Measurements from ENCODE around the gene KANSL1.
A peak's percentile ranks its signal among the peaks of the same experiment; 100 is the strongest.
"Not testable (repeated sequence)": the region's sequence is repeated elsewhere in the genome, so short reads cannot be mapped to it uniquely, and the experiment has no call there.

Gene KANSL1

DNA sequence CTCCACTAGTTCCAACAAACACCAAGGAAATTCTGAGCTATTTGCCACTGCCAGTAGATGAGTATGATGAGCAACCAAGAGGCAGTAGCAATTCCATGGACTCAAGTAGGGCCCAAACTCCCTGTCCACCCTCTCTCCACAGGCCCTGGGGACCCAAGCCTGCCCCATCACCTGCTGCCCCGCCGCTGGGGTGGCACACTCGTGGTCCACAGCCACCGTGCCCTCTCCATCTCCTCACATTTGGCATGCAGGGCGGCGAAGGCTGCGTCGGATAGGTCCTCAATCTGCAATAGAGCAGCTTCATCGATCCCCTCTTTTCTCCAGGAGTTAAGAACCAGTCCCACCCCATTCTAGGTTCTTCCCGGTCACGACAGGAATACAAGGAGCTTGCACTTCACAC, 160.3 kb downstream of the KANSL1 start:
- no peak for DNase-seq

DNA sequence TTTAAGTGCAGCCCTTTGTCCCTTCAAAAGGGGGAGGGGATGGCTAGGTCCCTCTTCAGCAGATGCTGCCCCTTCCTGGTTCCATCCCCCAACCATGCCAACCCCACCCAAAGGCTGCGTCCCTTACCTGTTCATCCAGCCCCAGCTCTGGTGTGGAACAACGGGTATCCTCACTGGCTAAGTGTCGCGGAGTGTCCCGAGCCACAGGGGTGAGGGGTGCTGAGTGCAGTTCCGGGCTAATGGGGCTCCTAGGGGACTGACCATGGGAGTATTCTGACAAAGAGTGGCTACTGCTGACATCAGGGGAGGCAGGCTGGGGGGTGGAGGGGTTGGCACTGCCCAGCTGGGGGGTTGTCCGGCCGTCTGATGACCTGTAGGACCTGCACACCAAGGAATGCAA, 161.3 kb downstream of the KANSL1 start:
- no peak for DNase-seq

DNA sequence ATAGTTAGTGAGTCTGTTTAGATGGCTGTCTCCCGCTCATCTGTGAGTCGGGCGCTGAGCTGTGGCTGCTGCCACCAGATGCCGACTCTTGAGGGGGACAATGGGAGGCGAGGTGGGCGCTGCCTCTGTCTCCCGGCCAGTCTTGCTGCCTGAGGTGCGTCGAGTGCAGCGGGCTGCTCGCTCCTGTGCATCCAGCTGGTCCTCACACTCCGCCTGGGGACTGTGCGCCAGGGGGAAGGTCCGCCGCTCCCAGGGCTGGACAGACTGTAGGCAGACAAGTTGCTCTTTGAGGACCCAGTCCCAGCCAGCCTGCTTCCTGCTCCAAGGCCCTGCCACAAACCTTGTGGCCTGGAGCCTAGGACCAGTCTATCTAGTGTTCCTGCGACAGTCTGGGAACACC, 161.8 kb downstream of the KANSL1 start:
- no peak for DNase-seq

DNA sequence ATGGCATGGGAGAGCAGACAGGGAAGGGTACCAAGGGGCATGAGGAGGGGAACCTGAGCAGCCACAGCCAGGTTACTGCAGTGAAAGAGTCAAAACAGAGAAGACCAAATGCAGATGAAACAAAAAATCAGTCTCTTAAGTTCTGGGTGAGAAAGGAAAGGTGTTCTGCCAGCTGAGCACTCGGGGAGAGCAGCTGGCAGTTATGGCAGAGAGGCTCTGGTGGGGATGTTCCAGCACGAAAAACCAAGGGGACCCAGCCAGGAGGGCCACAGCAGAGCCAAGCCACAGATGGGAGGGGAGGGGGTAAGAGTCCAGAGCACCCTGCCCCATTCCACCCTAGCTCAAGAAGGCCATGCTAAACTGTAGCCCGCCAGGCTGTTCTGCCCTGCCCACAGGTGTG, 162.5 kb downstream of the KANSL1 start:
- DNase-seq, result no peak

DNA sequence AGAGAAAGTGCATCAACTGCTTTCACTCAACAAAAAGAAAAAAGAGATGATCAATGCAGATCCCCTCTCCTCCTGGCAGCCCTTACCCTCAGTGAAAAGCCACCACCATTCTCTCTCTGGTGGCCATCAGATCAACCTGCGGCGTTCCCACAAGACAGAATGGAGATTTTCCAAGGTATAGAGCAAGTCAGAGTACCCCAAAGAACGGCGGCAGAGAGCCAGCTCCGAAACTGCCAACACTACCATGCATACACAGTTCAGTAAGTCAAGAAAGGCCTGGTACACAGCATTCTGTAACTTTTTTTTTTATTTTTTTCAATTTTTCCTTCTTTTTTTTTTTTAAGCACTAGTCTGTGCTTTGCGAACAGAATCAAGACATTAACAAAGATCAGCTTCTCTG, 163.6 kb downstream of the KANSL1 start:
- no peak for DNase-seq

DNA sequence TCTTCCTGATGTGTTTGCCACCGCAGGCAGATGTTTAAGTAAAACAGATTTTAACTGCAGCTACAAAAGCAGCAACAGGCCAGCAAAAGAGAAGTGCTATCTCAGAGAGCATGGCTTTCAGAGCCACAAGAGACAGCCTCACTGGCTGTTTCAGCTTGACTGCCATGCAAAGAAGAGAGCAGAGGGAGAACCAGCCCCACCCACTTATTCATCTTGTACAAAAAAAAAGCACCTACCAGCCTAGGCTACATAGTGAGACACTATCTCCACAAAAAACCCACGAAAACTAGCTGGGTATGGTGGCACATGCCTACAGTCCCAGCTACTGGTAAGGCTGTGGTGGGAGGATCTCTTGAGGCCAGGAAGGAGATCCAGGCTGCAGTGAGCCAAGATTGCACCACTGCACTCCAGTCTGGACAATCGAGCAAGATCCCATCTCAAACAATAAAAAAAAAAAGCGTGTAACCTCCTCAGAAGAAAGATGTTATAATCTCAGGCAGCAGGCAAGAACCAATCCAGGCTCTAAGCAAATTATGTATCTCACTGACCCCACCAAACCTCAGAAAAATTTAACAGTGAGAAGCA, 164.2 kb downstream of the KANSL1 start:
- DNase-seq, result peak; percentile 30

DNA sequence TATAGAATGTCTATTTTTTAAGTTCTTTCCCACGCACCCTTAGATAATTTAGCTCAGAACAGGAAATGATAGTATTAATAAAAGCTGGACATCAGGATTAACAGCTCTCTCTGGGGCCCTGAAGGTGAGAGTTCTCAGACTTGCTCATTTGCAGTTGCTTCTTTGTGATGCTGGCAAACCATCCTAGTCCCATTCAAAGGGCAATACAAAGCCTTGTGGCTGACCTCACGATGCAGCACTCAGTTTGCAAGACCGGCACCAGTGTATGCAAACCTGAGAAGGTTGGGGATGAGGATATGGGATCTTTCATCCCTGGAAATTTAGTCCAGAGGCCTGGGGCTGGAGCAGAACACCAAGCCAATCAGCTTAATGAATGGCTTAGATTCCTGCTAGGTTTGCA, 164.9 kb downstream of the KANSL1 start:
- no peak for DNase-seq

DNA sequence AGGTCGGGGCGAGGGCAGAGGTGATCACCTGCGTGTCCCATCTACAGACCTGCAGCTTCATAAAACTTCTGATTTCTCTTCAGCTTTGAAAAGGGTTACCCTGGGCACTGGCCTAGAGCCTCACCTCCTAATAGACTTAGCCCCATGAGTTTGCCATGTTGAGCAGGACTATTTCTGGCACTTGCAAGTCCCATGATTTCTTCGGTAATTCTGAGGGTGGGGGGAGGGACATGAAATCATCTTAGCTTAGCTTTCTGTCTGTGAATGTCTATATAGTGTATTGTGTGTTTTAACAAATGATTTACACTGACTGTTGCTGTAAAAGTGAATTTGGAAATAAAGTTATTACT, 165.3 kb downstream of the KANSL1 start:
- no peak for DNase-seq

DNA sequence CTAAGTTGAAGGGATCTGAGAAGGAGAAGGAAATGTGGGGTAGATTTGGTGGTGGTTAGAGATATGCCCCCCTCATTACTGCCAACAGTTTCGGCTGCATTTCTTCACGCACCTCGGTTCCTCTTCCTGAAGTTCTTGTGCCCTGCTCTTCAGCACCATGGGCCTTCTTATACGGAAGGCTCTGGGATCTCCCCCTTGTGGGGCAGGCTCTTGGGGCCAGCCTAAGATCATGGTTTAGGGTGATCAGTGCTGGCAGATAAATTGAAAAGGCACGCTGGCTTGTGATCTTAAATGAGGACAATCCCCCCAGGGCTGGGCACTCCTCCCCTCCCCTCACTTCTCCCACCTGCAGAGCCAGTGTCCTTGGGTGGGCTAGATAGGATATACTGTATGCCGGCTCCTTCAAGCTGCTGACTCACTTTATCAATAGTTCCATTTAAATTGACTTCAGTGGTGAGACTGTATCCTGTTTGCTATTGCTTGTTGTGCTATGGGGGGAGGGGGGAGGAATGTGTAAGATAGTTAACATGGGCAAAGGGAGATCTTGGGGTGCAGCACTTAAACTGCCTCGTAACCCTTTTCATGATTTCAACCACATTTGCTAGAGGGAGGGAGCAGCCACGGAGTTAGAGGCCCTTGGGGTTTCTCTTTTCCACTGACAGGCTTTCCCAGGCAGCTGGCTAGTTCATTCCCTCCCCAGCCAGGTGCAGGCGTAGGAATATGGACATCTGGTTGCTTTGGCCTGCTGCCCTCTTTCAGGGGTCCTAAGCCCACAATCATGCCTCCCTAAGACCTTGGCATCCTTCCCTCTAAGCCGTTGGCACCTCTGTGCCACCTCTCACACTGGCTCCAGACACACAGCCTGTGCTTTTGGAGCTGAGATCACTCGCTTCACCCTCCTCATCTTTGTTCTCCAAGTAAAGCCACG, 165.9 kb downstream of the KANSL1 start:
- DNase-seq, result peak; percentile 63

DNA sequence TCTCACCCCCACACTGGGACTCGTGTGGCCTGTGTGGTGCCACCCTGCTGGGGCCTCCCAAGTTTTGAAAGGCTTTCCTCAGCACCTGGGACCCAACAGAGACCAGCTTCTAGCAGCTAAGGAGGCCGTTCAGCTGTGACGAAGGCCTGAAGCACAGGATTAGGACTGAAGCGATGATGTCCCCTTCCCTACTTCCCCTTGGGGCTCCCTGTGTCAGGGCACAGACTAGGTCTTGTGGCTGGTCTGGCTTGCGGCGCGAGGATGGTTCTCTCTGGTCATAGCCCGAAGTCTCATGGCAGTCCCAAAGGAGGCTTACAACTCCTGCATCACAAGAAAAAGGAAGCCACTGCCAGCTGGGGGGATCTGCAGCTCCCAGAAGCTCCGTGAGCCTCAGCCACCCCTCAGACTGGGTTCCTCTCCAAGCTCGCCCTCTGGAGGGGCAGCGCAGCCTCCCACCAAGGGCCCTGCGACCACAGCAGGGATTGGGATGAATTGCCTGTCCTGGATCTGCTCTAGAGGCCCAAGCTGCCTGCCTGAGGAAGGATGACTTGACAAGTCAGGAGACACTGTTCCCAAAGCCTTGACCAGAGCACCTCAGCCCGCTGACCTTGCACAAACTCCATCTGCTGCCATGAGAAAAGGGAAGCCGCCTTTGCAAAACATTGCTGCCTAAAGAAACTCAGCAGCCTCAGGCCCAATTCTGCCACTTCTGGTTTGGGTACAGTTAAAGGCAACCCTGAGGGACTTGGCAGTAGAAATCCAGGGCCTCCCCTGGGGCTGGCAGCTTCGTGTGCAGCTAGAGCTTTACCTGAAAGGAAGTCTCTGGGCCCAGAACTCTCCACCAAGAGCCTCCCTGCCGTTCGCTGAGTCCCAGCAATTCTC, 166.8 kb downstream of the KANSL1 start:
- peak; percentile 71 for DNase-seq

DNA sequence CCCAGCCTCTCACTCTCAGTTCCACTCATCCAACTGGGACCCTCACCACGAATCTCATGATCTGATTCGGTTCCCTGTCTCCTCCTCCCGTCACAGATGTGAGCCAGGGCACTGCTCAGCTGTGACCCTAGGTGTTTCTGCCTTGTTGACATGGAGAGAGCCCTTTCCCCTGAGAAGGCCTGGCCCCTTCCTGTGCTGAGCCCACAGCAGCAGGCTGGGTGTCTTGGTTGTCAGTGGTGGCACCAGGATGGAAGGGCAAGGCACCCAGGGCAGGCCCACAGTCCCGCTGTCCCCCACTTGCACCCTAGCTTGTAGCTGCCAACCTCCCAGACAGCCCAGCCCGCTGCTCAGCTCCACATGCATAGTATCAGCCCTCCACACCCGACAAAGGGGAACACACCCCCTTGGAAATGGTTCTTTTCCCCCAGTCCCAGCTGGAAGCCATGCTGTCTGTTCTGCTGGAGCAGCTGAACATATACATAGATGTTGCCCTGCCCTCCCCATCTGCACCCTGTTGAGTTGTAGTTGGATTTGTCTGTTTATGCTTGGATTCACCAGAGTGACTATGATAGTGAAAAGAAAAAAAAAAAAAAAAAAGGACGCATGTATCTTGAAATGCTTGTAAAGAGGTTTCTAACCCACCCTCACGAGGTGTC, 167.6 kb downstream of the KANSL1 start:
- DNase-seq, result no peak

DNA sequence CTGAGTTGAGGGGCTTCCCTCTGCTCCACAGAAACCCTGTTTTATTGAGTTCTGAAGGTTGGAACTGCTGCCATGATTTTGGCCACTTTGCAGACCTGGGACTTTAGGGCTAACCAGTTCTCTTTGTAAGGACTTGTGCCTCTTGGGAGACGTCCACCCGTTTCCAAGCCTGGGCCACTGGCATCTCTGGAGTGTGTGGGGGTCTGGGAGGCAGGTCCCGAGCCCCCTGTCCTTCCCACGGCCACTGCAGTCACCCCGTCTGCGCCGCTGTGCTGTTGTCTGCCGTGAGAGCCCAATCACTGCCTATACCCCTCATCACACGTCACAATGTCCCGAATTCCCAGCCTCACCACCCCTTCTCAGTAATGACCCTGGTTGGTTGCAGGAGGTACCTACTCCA, 168.2 kb downstream of the KANSL1 start:
- DNase-seq, result no peak

DNA sequence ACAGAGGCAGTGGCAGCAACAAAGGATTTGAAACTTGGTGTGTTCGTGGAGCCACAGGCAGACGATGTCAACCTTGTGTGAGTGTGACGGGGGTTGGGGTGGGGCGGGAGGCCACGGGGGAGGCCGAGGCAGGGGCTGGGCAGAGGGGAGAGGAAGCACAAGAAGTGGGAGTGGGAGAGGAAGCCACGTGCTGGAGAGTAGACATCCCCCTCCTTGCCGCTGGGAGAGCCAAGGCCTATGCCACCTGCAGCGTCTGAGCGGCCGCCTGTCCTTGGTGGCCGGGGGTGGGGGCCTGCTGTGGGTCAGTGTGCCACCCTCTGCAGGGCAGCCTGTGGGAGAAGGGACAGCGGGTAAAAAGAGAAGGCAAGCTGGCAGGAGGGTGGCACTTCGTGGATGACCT, 168.6 kb downstream of the KANSL1 start:
- no peak for DNase-seq

DNA sequence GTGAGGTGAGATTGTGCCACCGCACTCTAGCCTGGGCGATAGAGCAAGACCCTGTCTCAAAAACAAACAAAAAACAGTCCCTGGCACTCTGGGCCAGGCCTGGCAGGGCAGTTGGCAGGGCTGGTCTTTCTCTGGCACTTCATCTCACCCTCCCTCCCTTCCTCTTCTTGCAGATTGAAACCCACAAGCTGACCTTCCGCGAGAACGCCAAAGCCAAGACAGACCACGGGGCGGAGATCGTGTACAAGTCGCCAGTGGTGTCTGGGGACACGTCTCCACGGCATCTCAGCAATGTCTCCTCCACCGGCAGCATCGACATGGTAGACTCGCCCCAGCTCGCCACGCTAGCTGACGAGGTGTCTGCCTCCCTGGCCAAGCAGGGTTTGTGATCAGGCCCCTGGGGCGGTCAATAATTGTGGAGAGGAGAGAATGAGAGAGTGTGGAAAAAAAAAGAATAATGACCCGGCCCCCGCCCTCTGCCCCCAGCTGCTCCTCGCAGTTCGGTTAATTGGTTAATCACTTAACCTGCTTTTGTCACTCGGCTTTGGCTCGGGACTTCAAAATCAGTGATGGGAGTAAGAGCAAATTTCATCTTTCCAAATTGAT, 169.3 kb downstream of the KANSL1 start:
- peak; percentile 7 for DNase-seq

DNA sequence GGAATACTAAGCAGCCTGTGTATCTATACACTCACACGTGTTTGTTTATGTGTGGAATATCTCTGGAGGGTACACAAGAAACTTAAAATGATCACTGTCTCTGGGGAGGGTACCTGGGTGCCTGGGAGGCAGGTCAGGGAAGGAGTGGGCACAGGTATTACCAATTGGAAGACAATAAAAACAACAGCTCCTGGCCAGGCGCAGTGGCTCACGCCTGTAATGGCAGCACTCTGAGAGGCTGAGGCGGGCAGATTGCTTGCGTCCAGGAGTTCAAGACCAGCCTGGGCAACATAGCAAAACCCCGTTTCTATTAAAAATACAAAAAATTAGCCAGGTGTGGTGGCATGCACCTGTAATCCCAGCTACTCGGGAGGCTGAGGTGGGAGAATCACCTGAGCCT, 169.9 kb downstream of the KANSL1 start:
- DNase-seq, result not testable (repeated sequence)

DNA sequence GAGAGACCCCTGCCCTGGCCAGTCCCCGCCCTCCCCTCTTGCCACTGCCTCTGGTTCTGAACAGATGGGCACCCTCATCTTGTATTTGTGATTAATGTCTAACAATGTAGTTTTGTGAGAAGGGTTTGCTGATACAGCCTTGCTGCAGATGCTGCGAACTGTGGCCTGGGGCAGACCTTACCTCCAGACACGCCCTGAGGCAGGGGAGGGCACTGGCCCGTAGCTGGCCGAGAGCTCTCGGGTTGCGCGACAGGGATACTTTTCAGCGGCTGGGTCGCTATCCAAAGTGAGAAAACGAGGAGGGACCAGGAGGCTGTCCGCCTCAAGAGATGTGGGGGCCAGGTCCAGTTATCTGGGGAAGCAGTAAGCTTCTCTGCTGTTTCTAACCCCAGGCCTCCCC, 172.2 kb downstream of the KANSL1 start:
- no peak for DNase-seq

DNA sequence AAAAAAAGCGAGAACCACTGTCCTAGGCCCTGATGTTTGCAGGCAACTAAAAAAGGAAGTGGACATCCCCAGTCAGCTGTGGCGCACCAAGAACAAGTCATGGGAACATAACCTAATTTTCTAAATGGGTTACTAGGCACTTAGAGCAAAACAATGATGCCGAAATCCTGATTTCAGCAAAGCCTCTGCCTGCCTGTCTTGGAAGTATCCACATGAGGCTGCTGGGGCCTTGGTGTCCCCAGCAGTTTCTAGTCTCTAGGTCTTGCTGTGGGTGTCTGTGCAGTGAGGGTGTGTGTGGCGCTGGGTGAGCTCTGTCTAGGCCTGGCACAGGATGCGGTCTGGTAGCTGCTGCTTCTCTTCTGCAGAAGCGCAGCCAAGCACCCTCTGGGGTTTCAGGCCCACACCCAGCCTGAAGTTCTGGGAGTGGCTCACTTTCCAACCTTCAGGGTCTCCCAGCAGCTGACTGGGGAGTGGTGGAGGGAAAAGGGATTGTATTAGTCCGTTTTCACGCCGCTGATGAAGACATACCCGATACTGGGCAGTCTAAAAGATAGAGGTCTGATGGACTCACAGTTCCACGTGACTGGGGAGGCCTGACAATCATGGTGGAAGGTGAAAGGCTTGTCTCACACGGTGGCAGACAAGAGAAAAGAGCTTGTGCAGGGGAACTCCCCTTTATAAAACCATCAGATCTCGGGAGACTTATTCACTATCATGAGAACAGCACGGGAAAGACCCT, 173.0 kb downstream of the KANSL1 start:
- DNase-seq, result peak; percentile 64

DNA sequence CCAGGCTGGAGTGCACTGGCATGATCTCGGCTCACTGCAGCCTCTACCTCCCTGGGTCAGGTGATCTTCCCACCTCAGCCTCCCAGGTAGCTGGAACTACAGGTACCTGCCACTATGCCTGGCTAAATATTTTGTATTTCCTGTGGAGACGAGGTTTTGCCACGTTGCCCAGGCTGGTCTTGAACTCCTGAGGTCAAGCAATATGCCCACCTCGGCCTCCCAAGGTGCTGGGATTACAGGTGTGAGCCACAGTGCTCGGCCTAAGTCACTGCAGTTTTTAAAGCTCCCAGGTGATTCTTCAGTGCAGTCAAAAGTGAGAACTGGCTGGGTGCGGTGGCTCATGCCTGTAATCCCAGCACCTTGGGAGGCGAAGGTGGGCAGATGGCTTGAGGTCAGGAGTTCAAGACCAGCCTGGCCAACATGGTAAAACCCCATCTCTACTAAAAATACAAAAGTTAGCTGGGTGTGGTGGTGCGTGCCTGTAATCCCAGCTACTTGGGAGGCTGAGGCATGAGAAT, 173.8 kb downstream of the KANSL1 start:
- DNase-seq, result not testable (repeated sequence)

DNA sequence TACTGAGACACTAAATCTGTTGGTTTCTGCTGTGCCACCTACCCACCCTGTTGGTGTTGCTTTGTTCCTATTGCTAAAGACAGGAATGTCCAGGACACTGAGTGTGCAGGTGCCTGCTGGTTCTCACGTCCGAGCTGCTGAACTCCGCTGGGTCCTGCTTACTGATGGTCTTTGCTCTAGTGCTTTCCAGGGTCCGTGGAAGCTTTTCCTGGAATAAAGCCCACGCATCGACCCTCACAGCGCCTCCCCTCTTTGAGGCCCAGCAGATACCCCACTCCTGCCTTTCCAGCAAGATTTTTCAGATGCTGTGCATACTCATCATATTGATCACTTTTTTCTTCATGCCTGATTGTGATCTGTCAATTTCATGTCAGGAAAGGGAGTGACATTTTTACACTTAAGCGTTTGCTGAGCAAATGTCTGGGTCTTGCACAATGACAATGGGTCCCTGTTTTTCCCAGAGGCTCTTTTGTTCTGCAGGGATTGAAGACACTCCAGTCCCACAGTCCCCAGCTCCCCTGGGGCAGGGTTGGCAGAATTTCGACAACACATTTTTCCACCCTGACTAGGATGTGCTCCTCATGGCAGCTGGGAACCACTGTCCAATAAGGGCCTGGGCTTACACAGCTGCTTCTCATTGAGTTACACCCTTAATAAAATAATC, 179.6 kb downstream of the KANSL1 start:
- no peak for DNase-seq

DNA sequence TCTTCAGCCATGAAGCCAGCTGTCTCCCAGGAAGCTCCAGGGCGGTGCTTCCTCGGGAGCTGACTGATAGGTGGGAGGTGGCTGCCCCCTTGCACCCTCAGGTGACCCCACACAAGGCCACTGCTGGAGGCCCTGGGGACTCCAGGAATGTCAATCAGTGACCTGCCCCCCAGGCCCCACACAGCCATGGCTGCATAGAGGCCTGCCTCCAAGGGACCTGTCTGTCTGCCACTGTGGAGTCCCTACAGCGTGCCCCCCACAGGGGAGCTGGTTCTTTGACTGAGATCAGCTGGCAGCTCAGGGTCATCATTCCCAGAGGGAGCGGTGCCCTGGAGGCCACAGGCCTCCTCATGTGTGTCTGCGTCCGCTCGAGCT, 180.1 kb downstream of the KANSL1 start:
- DNase-seq, result no peak

DNA sequence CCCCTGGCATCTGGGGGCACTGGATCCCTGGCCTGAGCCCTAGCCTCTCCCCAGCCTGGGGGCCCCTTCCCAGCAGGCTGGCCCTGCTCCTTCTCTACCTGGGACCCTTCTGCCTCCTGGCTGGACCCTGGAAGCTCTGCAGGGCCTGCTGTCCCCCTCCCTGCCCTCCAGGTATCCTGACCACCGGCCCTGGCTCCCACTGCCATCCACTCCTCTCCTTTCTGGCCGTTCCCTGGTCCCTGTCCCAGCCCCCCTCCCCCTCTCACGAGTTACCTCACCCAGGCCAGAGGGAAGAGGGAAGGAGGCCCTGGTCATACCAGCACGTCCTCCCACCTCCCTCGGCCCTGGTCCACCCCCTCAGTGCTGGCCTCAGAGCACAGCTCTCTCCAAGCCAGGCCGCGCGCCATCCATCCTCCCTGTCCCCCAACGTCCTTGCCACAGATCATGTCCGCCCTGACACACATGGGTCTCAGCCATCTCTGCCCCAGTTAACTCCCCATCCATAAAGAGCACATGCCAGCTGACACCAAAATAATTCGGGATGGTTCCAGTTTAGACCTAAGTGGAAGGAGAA, 180.6 kb downstream of the KANSL1 start:
- DNase-seq, result no peak
